HEK293 (cell line): Measurements from ENCODE around the gene CMYA5.

Source experiments
- SETDB1 ChIP-seq: IDR thresholded peaks from one replicate; pipeline ENCODE4 v1.6.1; 2017; ENCODE audit warnings: mild to moderate bottlenecking, low read length, moderate library complexity, mixed read lengths; ENCODE audit not compliant: insufficient read length
- WT1 ChIP-seq: fragments of 450-650 bp; formaldehyde crosslinking; IDR thresholded peaks from 2 replicates; pipeline ENCODE4 v1.5.1; 2016; ENCODE audit warnings: missing biosample characterization, missing genetic modification characterization
- ZNF146 ChIP-seq: fragments of 450-650 bp; formaldehyde crosslinking; IDR thresholded peaks from 2 replicates; pipeline ENCODE4 v1.5.1; 2016; ENCODE audit warnings: missing biosample characterization, missing genetic modification characterization
- ZNF24 ChIP-seq: fragments of 450-650 bp; formaldehyde crosslinking; IDR thresholded peaks from 2 replicates; pipeline ENCODE4 v1.5.1; 2016; ENCODE audit warnings: missing biosample characterization, missing genetic modification characterization
- ZNF571 ChIP-seq: fragments of 450-650 bp; formaldehyde crosslinking; IDR thresholded peaks from 2 replicates; pipeline ENCODE4 v1.5.0; 2017; ENCODE audit warnings: missing biosample characterization, missing genetic modification characterization
- ZNF707 ChIP-seq: fragments of 450-650 bp; formaldehyde crosslinking; IDR thresholded peaks from 2 replicates; pipeline ENCODE4 v1.5.1; 2016; ENCODE audit warnings: missing biosample characterization, missing genetic modification characterization
- ZXDB ChIP-seq: fragments of 450-650 bp; formaldehyde crosslinking; IDR thresholded peaks from 2 replicates; pipeline ENCODE4 v1.5.1; 2016; ENCODE audit warnings: missing biosample characterization, missing genetic modification characterization
- TF ChIP-seq, protein P1 (sequence below): fragments of 450-650 bp; formaldehyde crosslinking; IDR thresholded peaks from 2 replicates; pipeline ENCODE4 v1.5.1; 2016; ENCODE audit warnings: missing biosample characterization, missing genetic modification characterization
- TF ChIP-seq, protein P2 (sequence below): fragments of 450-650 bp; formaldehyde crosslinking; IDR thresholded peaks from 2 replicates; pipeline ENCODE4 v1.5.1; 2016; ENCODE audit warnings: missing biosample characterization, missing genetic modification characterization

DNA sequence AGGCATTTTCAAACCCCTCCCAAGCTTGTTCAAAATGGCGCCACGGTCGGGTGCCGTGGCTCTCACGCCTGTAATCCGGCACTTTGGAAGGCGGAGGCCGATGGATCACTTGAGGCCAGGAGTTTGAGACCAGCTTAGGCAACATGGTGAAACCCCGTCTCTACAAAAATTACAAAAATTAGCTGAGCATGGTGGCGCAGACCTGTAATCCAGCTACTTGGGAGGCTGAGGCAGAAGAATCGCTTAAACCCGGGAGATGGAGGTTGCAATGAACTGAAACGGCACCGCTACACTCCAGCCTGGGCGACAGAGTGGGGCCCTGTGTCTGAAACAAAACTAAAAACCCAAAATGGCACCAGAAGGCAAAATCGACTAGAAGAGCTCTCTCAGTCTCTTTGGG lies 159.4 kb downstream of the CMYA5 start:
- TF ChIP-seq, protein P1, sequence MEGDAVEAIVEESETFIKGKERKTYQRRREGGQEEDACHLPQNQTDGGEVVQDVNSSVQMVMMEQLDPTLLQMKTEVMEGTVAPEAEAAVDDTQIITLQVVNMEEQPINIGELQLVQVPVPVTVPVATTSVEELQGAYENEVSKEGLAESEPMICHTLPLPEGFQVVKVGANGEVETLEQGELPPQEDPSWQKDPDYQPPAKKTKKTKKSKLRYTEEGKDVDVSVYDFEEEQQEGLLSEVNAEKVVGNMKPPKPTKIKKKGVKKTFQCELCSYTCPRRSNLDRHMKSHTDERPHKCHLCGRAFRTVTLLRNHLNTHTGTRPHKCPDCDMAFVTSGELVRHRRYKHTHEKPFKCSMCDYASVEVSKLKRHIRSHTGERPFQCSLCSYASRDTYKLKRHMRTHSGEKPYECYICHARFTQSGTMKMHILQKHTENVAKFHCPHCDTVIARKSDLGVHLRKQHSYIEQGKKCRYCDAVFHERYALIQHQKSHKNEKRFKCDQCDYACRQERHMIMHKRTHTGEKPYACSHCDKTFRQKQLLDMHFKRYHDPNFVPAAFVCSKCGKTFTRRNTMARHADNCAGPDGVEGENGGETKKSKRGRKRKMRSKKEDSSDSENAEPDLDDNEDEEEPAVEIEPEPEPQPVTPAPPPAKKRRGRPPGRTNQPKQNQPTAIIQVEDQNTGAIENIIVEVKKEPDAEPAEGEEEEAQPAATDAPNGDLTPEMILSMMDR (tag by site-specific recombination), result no peak
- TF ChIP-seq, protein P2, sequence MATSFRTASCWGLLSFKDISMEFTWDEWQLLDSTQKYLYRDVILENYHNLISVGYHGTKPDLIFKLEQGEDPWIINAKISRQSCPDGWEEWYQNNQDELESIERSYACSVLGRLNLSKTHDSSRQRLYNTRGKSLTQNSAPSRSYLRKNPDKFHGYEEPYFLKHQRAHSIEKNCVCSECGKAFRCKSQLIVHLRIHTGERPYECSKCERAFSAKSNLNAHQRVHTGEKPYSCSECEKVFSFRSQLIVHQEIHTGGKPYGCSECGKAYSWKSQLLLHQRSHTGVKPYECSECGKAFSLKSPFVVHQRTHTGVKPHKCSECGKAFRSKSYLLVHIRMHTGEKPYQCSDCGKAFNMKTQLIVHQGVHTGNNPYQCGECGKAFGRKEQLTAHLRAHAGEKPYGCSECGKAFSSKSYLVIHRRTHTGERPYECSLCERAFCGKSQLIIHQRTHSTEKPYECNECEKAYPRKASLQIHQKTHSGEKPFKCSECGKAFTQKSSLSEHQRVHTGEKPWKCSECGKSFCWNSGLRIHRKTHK, result no peak
- TF ChIP-seq ZNF707 (tag by site-specific recombination), result no peak
- TF ChIP-seq WT1 (tag by site-specific recombination), result no peak
- no peak for TF ChIP-seq ZNF146 (tag by site-specific recombination)
- no peak for TF ChIP-seq ZNF24 (tag by site-specific recombination)
- no peak for TF ChIP-seq ZNF571
- TF ChIP-seq ZXDB, result no peak
- TF ChIP-seq SETDB1, result no peak
